Stimulated activated CD4-positive, alpha-beta T cell treated with anti-CD3 and anti-CD28 coated beads, Interleukin-12 subunit alpha, Interleukin-12 subunit beta, amount 100 ng/mL, for 4 hours (primary cell): ENCODE measurements around the gene ASPSCR1.

Source experiments
- DNase-seq: peaks from one replicate; pipeline ENCODE4 v3.0.0-alpha.2; 2020

The ASPSCR1 gene

GRCh38 chr17:82047914-82048570 lies 70.6 kb downstream of the ASPSCR1 start:
- DNase-seq = no peak

- no peak for DNase-seq
These were observed 71.1 kb downstream of the ASPSCR1 start for GRCh38 chr17:82048571-82048971.

DNA sequence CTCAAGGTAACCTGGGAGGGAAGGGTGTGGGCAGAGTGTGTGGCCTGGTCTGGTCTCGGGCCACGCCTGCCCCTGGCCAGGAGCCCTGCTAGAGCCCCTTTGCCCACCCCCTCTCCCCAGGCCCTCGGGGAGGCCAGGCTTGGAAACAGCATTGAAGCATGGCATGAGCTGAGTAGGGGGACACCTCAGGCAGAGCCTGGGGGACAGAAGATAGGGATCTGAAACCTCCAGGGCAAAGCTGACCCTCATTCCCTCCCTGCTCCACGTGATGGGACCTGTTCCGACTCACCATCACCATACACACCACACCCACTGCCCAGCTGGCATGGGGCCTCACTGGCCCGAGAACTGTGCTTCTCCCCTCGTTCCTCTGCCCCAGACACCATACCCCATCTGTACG lies 71.7 kb downstream of the ASPSCR1 start:
- no peak for DNase-seq

DNA sequence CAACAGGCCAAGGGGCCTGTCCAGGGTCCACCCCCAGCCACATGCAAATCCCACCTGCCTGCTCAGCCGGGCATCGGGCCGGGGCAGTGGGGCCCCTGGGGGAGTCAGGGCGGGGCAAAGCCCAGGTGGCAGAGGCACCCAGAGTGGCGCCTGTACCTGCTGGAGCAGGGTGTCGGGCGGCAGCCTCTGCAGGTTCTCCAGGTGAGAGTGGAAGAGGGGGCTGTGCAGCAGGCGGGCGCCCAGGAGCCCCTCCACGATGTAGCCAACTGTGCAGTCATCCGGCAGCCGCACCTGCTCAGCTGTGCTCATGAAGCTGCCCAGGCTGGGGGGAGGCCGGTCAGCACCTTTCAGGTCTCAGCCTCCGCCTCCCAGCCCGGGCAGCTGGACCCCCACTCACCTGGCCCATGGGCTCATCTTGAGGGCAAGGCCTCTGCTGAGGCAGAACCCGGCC lies 72.1 kb downstream of the ASPSCR1 start:
- DNase-seq = no peak

- no peak for DNase-seq
These were observed 72.8 kb downstream of the ASPSCR1 start for GRCh38 chr17:82050152-82050760.

- no peak for DNase-seq
These were observed 73.6 kb downstream of the ASPSCR1 start for GRCh38 chr17:82050761-82051641.

DNA sequence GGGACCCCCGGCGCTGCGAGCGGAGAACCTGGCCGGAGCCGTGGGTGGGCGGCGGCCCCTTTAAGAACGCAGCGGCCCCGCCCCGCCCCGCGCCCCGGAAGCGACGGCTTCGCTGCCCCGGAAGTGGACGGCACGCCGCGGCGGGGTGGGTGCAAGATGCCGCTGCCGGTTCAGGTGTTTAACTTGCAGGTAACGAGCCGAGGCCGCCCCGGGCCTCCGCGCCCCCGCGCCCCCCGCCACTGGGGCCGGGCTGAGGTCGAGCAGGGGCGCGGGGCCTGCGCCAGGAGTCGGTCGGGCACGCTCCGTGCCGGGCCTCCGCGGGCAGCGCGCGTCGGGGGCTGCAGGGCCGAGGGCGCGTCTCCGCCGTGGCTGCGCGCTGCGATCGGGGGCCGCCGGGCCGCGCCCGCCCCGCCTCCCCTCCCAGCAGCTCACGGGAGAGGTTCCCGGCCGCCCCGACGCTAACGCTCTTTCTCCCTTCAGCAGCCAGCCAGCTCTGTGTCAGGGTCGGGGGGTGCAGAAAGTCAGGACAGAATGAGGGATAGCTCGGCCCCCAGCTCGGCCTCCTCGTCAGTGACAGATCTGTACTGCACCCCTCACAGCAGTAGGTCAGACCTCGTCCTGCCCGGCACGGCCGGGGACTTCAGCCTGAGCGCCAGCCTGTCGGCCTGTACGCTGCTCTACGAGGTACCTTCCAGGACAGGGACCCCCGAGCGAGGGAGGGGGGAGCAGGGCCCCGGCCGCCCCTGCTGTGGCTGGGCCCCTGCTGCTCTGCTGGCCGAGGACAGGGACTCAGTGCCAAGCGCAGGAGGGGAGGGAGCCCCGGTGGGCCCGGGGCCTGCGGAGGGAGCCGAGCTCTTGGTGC lies 74.6 kb downstream of the ASPSCR1 start, which contains the start of the genes GPS1 and RFNG:
Gene GPS1 (plus strand): TSS at position 123 of the 862 bp plus-strand sequence. CDS start 34 bp downstream, at position 157.
Gene RFNG (minus strand): TSS at position 36 of the 862 bp plus-strand sequence. CDS start 45 bp downstream, outside the sequence.
- DNase-seq = peak; percentile 88

DNA sequence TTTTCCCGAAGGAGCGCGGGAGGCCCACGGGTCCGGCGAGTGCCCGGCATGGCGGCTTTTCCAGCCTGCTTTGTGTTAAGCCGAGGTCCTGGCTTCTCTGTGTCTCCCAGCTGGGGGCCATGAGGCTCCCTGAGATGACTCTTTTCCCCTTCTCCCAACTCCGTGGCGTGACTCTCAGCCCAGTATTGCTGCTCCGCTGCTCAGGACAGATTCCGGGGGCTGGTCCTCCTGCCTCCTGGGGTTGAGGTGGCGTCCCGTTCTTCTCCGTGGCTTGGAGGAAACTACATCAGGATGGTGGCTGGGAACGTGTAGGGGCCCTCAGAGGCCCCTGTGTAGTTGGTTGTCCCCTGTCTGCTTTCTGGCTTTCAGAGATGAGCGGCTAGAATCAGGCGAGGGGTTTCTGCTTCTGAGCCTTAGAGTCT lies 75.2 kb downstream of the ASPSCR1 start:
- no peak for DNase-seq

DNA sequence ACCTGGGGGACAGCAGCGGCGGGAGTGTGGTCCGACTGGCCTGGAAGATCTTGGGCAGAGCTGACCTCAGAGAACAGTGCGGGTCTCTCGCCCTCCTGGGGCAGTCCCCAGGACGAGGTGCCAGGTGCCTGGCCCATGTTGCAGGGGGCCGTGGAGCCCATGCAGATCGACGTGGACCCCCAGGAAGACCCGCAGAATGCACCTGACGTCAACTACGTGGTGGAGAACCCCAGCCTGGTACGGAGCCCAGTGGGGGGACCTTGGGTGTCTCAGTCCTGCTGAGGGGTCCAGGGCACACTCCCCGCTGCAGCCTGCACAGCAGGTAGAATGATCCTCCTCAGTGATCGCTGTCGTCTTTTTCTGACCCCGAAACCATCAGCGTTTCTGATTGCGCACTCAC lies 75.7 kb downstream of the ASPSCR1 start:
- DNase-seq = no peak

- no peak for DNase-seq
These were observed 76.3 kb downstream of the ASPSCR1 start for GRCh38 chr17:82053556-82054263.

GRCh38 chr17:82054351-82055022 lies 77.1 kb downstream of the ASPSCR1 start:
- DNase-seq = no peak

DNA sequence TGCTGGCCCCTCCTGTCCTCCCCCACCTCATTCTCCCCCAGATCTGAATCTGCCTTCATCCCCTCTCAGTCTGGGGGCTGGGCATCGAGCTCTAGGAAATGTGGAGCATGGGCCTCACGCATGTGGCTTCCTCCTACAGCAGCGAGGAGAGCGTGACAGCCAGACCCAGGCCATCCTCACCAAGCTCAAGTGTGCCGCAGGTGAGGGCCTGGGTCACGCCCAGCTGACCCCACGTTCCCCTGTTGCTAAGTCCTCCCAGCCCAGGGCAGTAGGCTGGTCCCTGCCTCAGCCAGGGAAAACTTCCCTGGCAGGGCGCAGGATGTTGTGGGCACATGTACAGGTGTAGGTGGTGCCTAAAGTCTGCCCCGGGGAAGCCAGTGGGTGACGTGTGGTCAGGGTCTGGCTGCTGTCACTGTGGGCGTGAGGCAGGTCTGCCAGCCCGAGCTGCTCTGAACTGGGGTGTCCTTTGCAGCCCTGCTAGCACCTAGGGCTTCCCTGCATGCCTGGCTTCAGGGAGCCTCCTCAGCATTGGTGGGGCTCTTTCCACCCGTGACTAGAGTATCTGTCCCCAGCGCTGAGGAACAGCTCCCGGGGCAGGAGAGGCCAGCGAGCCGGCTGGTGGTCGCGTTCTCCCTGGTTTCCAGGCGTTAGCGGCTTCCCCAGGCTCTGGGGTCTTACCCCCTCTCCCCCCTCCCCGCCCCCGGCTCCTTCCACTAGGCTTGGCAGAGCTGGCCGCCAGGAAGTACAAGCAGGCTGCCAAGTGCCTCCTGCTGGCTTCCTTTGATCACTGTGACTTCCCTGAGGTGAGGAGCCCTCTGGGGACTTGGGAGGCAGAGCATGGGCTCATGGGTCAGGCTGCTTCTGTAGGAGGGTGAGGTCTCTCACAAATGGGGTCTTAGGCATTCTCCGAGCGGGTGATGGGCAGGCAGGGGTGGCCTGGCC lies 77.9 kb downstream of the ASPSCR1 start:
- no peak for DNase-seq

DNA sequence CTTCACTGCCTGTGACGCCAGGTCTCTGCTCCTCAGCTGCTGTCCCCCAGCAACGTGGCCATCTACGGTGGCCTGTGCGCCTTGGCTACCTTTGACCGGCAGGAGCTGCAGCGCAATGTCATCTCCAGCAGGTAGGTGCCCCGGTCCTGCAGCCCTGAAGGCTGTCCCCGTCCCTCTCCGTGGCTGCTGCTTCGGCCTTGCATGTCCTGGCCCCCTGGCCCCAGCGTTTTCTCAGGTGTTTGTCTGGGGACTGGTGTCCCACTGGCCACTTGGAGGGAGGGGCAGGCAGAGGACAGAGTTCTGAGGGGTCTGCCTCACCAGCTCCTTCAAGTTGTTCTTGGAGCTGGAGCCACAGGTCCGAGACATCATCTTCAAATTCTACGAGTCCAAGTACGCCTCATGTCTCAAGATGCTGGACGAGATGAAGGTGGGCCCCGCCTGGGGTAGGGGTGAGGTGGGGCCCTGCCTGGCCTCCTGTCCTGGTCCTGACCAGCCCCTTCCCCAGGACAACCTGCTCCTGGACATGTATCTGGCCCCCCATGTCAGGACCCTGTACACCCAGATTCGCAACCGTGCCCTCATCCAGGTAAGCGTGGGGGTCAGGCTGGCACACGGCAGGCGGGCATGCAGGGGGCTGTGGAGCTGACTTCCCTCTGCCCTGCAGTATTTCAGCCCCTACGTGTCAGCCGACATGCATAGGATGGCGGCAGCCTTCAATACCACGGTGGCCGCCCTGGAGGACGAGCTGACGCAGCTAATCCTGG lies 78.7 kb downstream of the ASPSCR1 start:
- DNase-seq = no peak

GRCh38 chr17:82056729-82057621 lies 79.5 kb downstream of the ASPSCR1 start:
- DNase-seq = no peak

DNA sequence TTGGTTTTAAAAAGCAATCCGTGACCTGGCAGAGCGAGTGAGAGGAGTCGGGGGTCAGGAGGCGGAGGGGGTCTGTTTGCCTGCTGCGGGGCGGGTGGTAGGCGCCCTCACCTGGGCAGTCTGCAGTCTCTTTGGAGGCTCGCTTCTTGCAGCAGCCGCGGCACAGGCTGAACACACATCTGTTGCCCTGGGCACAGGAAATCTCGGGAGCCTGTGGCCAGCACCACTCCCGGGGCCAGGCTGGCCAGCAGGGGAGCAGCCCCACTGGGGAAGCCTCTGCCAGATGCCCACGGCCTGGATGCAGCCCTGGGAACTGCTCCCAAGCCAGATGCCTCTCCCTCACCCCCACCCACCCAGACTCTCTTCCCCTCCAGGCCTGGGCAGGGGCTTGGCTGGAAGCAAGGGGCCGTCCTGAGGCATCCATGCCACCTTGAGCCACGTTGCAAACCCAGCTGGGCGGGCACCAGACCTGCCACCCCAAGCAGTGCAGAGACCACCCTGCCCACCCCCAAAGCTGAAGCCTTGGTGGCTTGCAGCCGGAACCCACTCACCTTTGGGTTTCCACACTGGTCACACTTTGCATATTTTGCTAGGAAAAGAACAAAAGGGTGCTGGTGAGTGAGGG lies 80.9 kb downstream of the ASPSCR1 start:
- no peak for DNase-seq

- DNase-seq = no peak
These were observed 81.4 kb downstream of the ASPSCR1 start for GRCh38 chr17:82058855-82059249.

GRCh38 chr17:82059272-82060000 lies 82.0 kb downstream of the ASPSCR1 start:
- DNase-seq = no peak
